Immature natural killer cell (primary cell): ENCODE results near the gene BCL2A1. TPM values are rescaled to one million over a fixed set of nuclear protein-coding genes. Genes with fewer than 3 reads are reported as not detected.
"Not testable (repeated sequence)": the region's sequence is repeated elsewhere in the genome, so short reads cannot be mapped to it uniquely, and the experiment has no call there.

Experiments used
- DNase-seq, 3 donors: peaks; one replicate each; pipeline ENCODE4 v3.0.0; 2022; ENCODE audit warnings: mixed read lengths in 1 of 3
- H3K27ac Mint-ChIP-seq, 6 donors: one replicate each; pipeline ENCODE4 v1.8.0; 2020; ENCODE audit warnings: mixed read lengths in 6 of 6, mild to moderate bottlenecking in 5 of 6, inconsistent platforms in 4 of 6, moderate library complexity in 3 of 6
- H3K27me3 Mint-ChIP-seq, 3 donors: one replicate each; pipeline ENCODE4 v1.8.0; 2020 to 2021; ENCODE audit warnings: low read depth in 3 of 3, mild to moderate bottlenecking in 3 of 3, mixed read lengths in 3 of 3, moderate library complexity in 3 of 3, inconsistent platforms in 1 of 3
- H3K36me3 Mint-ChIP-seq, 3 donors: one replicate each; pipeline ENCODE4 v1.8.0; 2020; ENCODE audit warnings: mixed read lengths in 3 of 3, inconsistent platforms in 2 of 3, mild to moderate bottlenecking in 2 of 3
- H3K4me1 Mint-ChIP-seq, 2 donors: one replicate each; pipeline ENCODE4 v1.8.0; 2020; ENCODE audit warnings: inconsistent platforms in 2 of 2, mild to moderate bottlenecking in 2 of 2, mixed read lengths in 2 of 2, moderate library complexity in 1 of 2
- H3K4me3 Mint-ChIP-seq, 5 donors: one replicate each; pipeline ENCODE4 v1.8.0; 2020; ENCODE audit warnings: mild to moderate bottlenecking in 5 of 5, mixed read lengths in 5 of 5, inconsistent platforms in 3 of 5, moderate library complexity in 3 of 5
- H3K9me3 Mint-ChIP-seq, 6 donors: one replicate each; pipeline ENCODE4 v1.8.0; 2020; ENCODE audit warnings: mild to moderate bottlenecking in 6 of 6, mixed read lengths in 6 of 6, inconsistent platforms in 4 of 6, moderate library complexity in 3 of 6
- polyA plus RNA-seq, 3 donors: library from polyadenylated mRNA; unstranded; fragments of 300-500 nt; fragmentation: Illumina TruSeq; gene quantifications; one replicate each; pipeline ENCODE4 v1.2.3, GENCODE V29; 2021

The BCL2A1 gene
- polyA plus RNA-seq, 3 donors from 2014 or later = 11.2 to 16.1 (median 12.2) TPM

GRCh38 chr15:79962921-79963320, 8.1 kb downstream of the BCL2A1 start:
- not testable (repeated sequence) for H3K9me3 Mint-ChIP-seq, DNase-seq, H3K4me3 Mint-ChIP-seq, H3K27me3 Mint-ChIP-seq, H3K27ac Mint-ChIP-seq
- Mint-ChIP-seq H3K4me1 (peaks cover 12 to 28% of the 10 kb centered on the region in 2 donors), H3K36me3 (peaks cover 0 to 14% (median 0%) of the 10 kb centered on the region in 3 donors)

- peaks cover 5 to 22% of the 10 kb centered on the region in 2 donors for H3K4me1 Mint-ChIP-seq
- no peak overlapping the region for H3K4me3 Mint-ChIP-seq
- no peaks in the 10 kb centered on the region for H3K9me3 Mint-ChIP-seq
- peaks cover 0 to 14% (median 0%) of the 10 kb centered on the region in 3 donors for H3K36me3 Mint-ChIP-seq
- no peaks in the 10 kb centered on the region for H3K27me3 Mint-ChIP-seq
- no peak for DNase-seq
- no peak overlapping the region for H3K27ac Mint-ChIP-seq
Observed at GRCh38 chr15:79962178-79962577, 8.8 kb downstream of the BCL2A1 start.

- no peaks in the 10 kb centered on the region for H3K9me3 Mint-ChIP-seq
- peaks cover 0 to 10% of the 10 kb centered on the region in 2 donors for H3K4me1 Mint-ChIP-seq
- peaks cover 0 to 14% (median 0%) of the 10 kb centered on the region in 3 donors for H3K36me3 Mint-ChIP-seq
- no peak overlapping the region for H3K27ac Mint-ChIP-seq
- no peak for DNase-seq
- H3K27me3 Mint-ChIP-seq = no peaks in the 10 kb centered on the region
- no peak overlapping the region for H3K4me3 Mint-ChIP-seq
Observed at GRCh38 chr15:79960502-79961212, 10.3 kb downstream of the BCL2A1 start.

GRCh38 chr15:79957741-79958140, 13.3 kb downstream of the BCL2A1 start:
- H3K4me3 Mint-ChIP-seq = no peak overlapping the region
- DNase-seq = no peak

GRCh38 chr15:79956354-79956939, 14.5 kb downstream of the BCL2A1 start:
- Mint-ChIP-seq H3K36me3 (peaks cover 0 to 7% (median 0%) of the 10 kb centered on the region in 3 donors), H3K27me3 (peaks cover 0 to 2% (median 0%) of the 10 kb centered on the region in 3 donors), H3K4me1 (peaks cover 0 to 8% of the 10 kb centered on the region in 2 donors), H3K4me3 (no peak overlapping the region), H3K27ac (no peak overlapping the region), H3K9me3 (no peaks in the 10 kb centered on the region)
- DNase-seq = no peak

More at GRCh38 chr15:79957741-79958140, 13.3 kb downstream of the BCL2A1 start:
- Mint-ChIP-seq H3K36me3 (peaks cover 0 to 7% (median 0%) of the 10 kb centered on the region in 3 donors), H3K27ac (no peak overlapping the region), H3K4me1 (peaks cover 0 to 8% of the 10 kb centered on the region in 2 donors), H3K9me3 (no peaks in the 10 kb centered on the region), H3K27me3 (peaks cover 0 to 2% (median 0%) of the 10 kb centered on the region in 3 donors)

- Mint-ChIP-seq H3K4me1 (peaks cover 0 to 8% of the 10 kb centered on the region in 2 donors), H3K36me3 (no peaks in the 10 kb centered on the region), H3K4me3 (no peak overlapping the region), H3K9me3 (no peaks in the 10 kb centered on the region), H3K27me3 (peaks cover 0 to 2% (median 0%) of the 10 kb centered on the region in 3 donors), H3K27ac (no peak overlapping the region)
- no peak for DNase-seq
Observed at GRCh38 chr15:79954661-79955060, 16.3 kb downstream of the BCL2A1 start.

GRCh38 chr15:79953951-79954444, 17.0 kb downstream of the BCL2A1 start:
- H3K4me1 Mint-ChIP-seq = peaks cover 0 to 8% of the 10 kb centered on the region in 2 donors
- peaks cover 0 to 2% (median 0%) of the 10 kb centered on the region in 3 donors for H3K27me3 Mint-ChIP-seq
- no peak overlapping the region for H3K27ac Mint-ChIP-seq
- H3K36me3 Mint-ChIP-seq = no peaks in the 10 kb centered on the region
- no peak for DNase-seq
- no peak overlapping the region for H3K4me3 Mint-ChIP-seq
- H3K9me3 Mint-ChIP-seq = no peaks in the 10 kb centered on the region

- no peak overlapping the region for H3K4me3 Mint-ChIP-seq
- H3K27me3 Mint-ChIP-seq = peaks cover 0 to 2% (median 0%) of the 10 kb centered on the region in 3 donors
- H3K27ac Mint-ChIP-seq = no peak overlapping the region
- peaks cover 0 to 8% of the 10 kb centered on the region in 2 donors for H3K4me1 Mint-ChIP-seq
- DNase-seq = no peak
- H3K9me3 Mint-ChIP-seq = no peaks in the 10 kb centered on the region
- no peaks in the 10 kb centered on the region for H3K36me3 Mint-ChIP-seq
Observed at GRCh38 chr15:79952329-79952728, 18.7 kb downstream of the BCL2A1 start.

- DNase-seq = no peak
- peaks cover 0 to 2% (median 0%) of the 10 kb centered on the region in 3 donors for H3K27me3 Mint-ChIP-seq
- H3K4me1 Mint-ChIP-seq = peaks cover 0 to 8% of the 10 kb centered on the region in 2 donors
- no peaks in the 10 kb centered on the region for H3K9me3 Mint-ChIP-seq
- no peak overlapping the region for H3K4me3 Mint-ChIP-seq
- no peak overlapping the region for H3K27ac Mint-ChIP-seq
- no peaks in the 10 kb centered on the region for H3K36me3 Mint-ChIP-seq
Observed at GRCh38 chr15:79950247-79950646, 20.7 kb downstream of the BCL2A1 start.

GRCh38 chr15:79948761-79949160, 22.2 kb downstream of the BCL2A1 start:
- H3K4me3 Mint-ChIP-seq = no peak overlapping the region
- H3K36me3 Mint-ChIP-seq = no peaks in the 10 kb centered on the region
- no peak overlapping the region for H3K27ac Mint-ChIP-seq
- DNase-seq = no peak
- H3K27me3 Mint-ChIP-seq = no peaks in the 10 kb centered on the region
- H3K4me1 Mint-ChIP-seq = peaks cover 0 to 6% of the 10 kb centered on the region in 2 donors
- H3K9me3 Mint-ChIP-seq = no peaks in the 10 kb centered on the region

- H3K36me3 Mint-ChIP-seq = no peaks in the 10 kb centered on the region
- DNase-seq = no peak
- H3K4me3 Mint-ChIP-seq = no peak overlapping the region
- H3K27me3 Mint-ChIP-seq = no peaks in the 10 kb centered on the region
- peak overlapping the region in 1 of 6 donors; percentile 35 for H3K27ac Mint-ChIP-seq
- no peaks in the 10 kb centered on the region for H3K9me3 Mint-ChIP-seq
- H3K4me1 Mint-ChIP-seq = peaks cover 0 to under 1% of the 10 kb centered on the region in 2 donors
Observed at GRCh38 chr15:79948095-79948695, 22.8 kb downstream of the BCL2A1 start.

GRCh38 chr15:79947009-79947408, 24.0 kb downstream of the BCL2A1 start:
- no peaks in the 10 kb centered on the region for H3K9me3 Mint-ChIP-seq
- no peaks in the 10 kb centered on the region for H3K36me3 Mint-ChIP-seq
- no peaks in the 10 kb centered on the region for H3K4me1 Mint-ChIP-seq
- no peak overlapping the region for H3K27ac Mint-ChIP-seq
- no peak overlapping the region for H3K4me3 Mint-ChIP-seq
- DNase-seq = no peak
- no peaks in the 10 kb centered on the region for H3K27me3 Mint-ChIP-seq

- no peak for DNase-seq
- Mint-ChIP-seq H3K27ac (no peak overlapping the region), H3K27me3 (peaks cover 0 to 2% (median 0%) of the 10 kb centered on the region in 3 donors), H3K4me1 (no peaks in the 10 kb centered on the region), H3K9me3 (no peaks in the 10 kb centered on the region), H3K36me3 (no peaks in the 10 kb centered on the region), H3K4me3 (no peak overlapping the region)
Observed at GRCh38 chr15:79944622-79945021, 26.4 kb downstream of the BCL2A1 start.

- Mint-ChIP-seq H3K27me3 (peaks cover 0 to 2% (median 0%) of the 10 kb centered on the region in 3 donors), H3K4me1 (no peaks in the 10 kb centered on the region), H3K4me3 (no peak overlapping the region), H3K36me3 (no peaks in the 10 kb centered on the region), H3K27ac (no peak overlapping the region), H3K9me3 (no peaks in the 10 kb centered on the region)
- DNase-seq = no peak
Observed at GRCh38 chr15:79943820-79944219, 27.2 kb downstream of the BCL2A1 start.
